HG03378 (cell line): ENCODE measurements around the gene ALKBH7.

Experiments
- ATAC-seq: cut with Tn5 transposase; IDR thresholded peaks from one replicate; pipeline ENCODE4 v1.9.1; 2021; ENCODE audit warnings: mild to moderate bottlenecking, moderate library complexity; ENCODE audit not compliant: unreplicated experiment

Gene ALKBH7

GRCh38 chr19:6362351-6362801, 10.2 kb upstream of the ALKBH7 start:
- ATAC-seq, result no peak

- no peak for ATAC-seq
These were observed 8.2 kb upstream of the ALKBH7 start for GRCh38 chr19:6364353-6364752.

- ATAC-seq, result peak; percentile 38
These were observed 660 bp downstream of the ALKBH7 start for GRCh38 chr19:6373096-6373812.

DNA sequence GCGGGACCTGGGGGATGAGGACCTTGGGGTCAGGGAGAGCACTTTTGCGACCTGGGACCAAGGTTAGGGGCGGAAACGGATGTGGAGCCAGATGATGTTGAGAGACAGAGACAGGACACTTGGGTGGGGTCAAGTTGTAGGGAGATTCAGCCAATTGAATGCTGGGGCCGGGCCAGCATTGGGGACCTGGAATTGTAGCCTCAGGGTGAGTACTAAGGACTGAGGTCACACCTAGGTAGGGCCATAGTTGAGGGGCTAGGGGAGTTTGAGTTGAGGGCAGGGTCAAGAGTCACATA, 1.2 kb downstream of the ALKBH7 start:
- ATAC-seq, result no peak

DNA sequence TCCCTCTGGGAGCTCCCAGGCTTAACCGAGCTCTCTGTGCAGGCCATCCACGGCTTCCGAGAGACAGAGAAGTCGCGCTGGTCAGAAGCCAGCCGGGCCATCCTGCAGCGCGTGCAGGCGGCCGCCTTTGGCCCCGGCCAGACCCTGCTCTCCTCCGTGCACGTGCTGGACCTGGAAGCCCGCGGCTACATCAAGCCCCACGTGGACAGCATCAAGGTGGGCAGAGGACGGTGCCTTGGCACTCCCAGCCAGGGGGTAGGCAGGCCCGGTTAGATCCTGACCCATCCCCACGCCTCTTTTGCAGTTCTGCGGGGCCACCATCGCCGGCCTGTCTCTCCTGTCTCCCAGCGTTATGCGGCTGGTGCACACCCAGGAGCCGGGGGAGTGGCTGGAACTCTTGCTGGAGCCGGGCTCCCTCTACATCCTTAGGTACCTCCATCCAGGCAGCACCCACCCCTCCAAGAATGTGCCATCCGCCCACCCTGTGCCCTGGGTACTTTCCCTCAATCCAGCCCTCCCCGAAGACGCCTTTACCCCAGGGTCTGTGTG, 1.6 kb downstream of the ALKBH7 start:
- no peak for ATAC-seq

GRCh38 chr19:6374711-6375410, 2.3 kb downstream of the ALKBH7 start:
- no peak for ATAC-seq

DNA sequence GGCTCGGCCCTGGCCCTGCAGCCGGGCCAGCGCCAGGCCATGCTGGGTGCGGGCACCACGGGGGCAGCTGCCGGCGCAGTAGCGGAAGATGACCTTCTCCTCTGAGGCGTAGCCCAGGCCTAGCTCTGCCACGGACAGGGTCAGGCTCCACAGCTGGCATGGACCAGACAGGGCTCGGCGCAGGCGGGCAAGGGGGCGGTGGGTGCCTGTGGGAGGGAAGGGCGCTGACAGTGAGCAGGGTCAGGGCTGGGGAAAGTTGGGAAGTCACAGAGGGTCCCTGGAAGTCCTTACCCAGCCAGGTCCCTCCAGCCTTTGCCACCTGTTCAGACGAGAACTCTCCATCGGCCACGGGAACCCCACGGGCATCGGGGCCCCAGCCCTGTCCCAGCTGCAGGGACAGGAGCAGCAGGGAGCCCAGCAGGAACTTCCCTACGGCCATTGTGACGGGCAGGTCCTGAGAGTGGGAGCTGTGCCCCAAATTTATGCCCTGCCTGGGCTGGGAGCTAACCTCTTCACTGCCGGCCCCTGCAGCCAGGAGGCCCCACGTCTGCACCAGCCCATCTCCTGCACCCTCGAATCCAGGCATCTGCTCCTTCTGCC, 2.9 kb downstream of the ALKBH7 start, which contains the start of gene PSPN:
Gene PSPN (minus strand): TSS at position 523 of the 600 bp plus-strand sequence. CDS start 84 bp downstream, at position 439.
- ATAC-seq, result no peak

DNA sequence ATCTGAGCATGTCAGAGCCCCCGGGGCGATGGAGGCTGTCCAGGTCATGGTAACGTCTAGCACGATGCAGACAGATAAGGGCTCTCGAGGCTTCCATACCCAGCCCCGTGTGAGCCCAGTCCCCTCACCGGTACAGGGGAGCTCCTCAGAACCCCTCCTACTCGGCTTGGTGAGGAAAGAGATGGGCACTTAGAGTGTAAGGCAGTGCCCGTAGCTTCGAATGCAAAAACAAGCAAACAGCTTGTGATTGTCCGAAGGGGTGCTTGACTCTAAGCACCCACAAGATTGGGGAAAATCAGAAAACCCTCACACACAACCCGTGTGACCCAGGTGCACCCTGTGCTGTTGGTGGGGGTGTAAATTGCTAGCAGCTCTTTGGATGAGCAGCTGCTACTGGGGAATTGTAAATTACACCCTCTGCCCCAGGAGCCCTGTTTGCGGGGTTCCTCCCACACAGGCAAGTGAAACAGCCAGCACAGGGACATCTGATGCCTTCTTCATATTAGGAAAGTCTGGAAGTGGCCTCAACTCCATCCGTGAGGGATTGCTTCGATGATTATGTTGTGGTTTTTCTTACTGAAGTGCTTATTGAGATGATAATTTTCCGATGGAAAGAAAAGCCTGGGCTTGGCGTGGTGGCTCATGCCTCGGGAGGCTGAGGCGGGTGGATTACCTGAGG, 4.1 kb downstream of the ALKBH7 start:
- no peak for ATAC-seq

- no peak for ATAC-seq
These were observed 5.4 kb downstream of the ALKBH7 start for GRCh38 chr19:6378041-6378440.

DNA sequence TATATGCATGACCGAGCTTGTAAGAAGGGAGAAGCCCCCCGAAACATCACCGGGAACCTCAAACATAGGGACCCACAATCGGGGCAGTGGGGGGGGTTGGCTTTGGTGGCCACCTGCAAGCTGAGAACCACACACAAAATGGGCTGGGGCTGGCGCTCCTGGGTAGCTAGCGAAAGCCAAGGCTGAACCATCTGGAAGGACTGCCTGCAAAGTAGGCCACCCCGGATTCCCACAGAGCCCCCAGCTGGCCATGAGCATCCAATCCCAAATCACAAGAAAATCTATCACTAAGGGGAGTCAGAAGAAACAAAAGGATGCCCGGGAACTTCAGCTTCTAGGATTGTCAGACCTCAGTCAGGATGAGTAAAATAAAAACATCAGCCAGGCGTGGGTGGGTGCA, 5.9 kb downstream of the ALKBH7 start:
- ATAC-seq, result no peak

DNA sequence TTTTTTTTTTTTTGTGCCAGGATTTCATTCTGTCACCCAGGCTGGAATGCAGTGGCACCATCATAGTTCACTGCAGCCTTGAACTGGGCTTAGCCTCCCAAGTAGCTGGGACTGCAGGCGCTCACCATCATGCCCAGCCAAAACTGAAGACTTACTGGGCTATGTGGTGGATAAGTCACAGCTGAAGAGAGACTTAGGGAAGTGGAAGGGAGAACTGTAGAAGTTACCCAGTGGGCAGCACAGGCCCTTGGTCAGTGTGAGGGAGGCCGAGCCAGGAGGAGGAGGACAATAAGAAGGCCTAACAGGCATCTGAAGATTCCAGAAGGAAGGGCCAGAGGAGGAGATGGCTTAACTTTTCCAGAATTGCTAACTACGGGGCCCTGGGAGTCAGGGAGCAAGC, 7.2 kb downstream of the ALKBH7 start:
- no peak for ATAC-seq

DNA sequence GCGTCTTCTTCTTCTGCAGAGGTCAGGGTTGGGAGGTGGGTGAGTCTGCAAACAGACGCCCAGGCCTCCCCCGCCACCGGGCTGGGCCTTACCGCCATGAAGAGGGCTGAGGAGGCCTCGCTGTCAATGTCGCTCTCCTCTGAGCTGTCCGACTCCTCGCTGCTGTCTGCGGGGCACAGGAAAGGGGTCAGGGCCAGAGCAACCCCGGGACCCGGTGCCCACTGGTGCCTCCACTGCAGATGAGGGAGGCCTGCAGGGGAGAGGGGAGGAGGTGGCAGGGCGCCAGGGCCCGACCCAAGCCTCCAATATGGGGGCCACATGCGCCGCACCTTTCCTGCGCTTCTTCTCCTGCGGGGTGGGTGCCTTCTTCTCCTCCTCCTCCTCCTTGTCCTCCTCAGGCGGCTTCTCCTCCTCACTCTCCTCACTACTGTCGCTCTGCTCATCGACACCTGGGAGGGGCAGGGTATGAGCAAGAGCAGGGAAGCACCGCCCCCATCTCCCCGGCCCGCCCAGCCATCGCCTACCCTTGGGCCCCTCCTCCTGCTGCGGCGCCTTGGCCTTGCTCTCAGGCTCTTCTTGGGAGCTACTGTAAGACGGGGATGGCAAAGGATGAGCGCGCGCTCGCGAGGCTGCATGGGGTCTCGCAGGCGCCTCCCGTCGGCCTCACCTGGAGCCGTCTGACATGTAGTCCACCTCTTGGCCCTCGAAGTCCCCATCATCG, 8.6 kb downstream of the ALKBH7 start:
- ATAC-seq, result no peak

DNA sequence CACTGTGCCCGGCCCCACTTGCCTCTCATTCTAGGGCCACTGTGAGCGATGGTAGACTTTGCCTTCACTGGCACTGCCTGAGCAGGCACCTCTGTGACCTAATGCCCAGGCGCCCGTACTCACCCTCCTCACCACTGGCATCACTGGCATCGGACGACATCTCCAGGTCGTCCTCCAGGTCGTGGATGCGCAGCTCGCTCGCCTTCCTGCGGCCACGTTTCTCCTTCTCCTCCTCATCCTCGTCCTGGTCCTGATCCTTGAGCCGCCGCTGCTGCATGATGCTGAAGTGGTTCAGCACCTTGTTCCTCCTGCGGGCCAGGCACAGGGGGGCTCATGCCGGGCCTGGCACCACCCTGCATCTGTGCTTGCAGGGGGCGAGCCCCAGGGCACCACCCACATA, 10.6 kb downstream of the ALKBH7 start:
- no peak for ATAC-seq

- ATAC-seq, result no peak
These were observed 11.8 kb downstream of the ALKBH7 start for GRCh38 chr19:6384381-6384780.

DNA sequence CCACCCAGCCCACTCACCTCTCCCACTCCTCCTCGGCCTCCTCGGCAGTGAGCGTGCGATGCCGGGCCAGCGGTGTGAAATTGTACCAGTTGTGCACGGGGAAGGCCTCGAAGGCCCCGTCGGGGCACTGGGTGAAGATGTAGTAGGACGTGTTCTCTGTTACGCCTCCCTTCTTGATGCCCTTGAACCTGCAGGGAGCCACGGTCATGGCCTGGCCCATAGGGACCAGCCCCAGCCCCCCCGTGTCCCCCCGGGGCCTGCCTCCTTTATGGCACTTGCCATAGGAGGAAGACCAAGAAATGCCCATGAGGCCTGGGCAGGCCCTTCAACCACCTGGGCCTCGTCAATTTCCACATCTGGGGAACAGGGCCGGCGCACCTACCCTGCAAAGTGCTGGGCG, 14.8 kb downstream of the ALKBH7 start:
- no peak for ATAC-seq

- no peak for ATAC-seq
These were observed 19.9 kb downstream of the ALKBH7 start for GRCh38 chr19:6392221-6393073.

GRCh38 chr19:6393074-6393982, 20.7 kb downstream of the ALKBH7 start, which contains the start of gene GTF2F1:
TSS of gene GTF2F1 (minus strand) at chr19:6393164. CDS start at chr19:6392995, 169 bp downstream.
- ATAC-seq, result peak; percentile 71

DNA sequence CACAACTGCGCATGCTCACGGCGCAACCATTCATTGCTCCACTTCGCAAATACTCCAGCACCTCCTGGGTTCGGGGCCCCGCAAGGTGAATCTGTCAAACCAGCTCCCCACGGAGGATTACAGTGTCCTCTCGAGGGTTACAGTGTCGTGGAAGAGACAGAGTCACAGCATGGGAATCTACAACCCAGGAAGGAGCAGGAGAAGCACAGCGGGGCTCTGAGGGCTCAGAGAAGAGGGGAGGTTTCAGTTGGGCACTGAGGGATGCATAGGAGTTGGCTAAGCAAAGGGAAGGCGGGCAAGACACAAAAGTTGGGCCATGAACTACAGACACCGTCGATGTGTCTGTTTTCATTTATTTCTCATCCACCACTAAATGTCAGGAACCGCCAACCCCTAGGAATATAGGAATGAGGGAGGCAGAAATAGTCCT, 21.4 kb downstream of the ALKBH7 start:
- ATAC-seq, result peak; percentile 27

DNA sequence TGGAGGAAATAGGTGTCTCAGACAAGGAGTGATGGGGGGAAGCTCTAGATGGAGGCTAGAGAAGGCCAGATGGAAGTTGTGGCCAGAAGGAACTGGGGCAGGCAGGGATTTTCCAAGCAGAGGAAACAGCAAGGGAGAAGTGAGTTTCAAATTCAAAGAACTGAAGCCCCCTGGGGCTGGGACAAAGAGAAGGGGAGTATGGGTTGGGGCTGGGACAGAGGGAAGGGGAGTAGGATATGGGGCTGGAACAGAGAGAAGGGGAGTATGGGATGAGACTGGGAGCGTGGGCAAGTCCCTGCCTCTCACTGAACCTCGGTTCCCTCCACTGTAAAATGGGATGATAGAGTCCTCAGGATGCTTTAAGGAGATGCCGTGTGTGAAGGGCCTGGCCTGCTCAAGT, 22.2 kb downstream of the ALKBH7 start:
- no peak for ATAC-seq
